LHCN-M2 (cell line): ENCODE results near the gene PLA1A. TPM values are rescaled to one million over a fixed set of nuclear protein-coding genes. Genes with fewer than 3 reads are reported as not detected.
A peak's percentile ranks its signal among the peaks of the same experiment; 100 is the strongest.
"Not testable (repeated sequence)": the region's sequence is repeated elsewhere in the genome, so short reads cannot be mapped to it uniquely, and the experiment has no call there.

Experiments
- DNase-seq: peaks from one replicate; pipeline ENCODE4 v3.0.0-alpha.2; 2012; ENCODE audit warnings: low read depth
- total RNA-seq: library from RNA; depleted of rRNA; stranded (reverse); fragments of >200 nt; gene quantifications from 2 replicates; pipeline ENCODE4 v1.2.3, GENCODE V29; 2014

Gene PLA1A
- total RNA-seq, 1 experiment from 2014 or later = not detected

GRCh38 chr3:119575507-119575906 is 22.2 kb upstream of the PLA1A start:
- no peak for DNase-seq

- DNase-seq = peak; percentile 78
Observed at GRCh38 chr3:119579366-119580066, 18.2 kb upstream of the PLA1A start, which contains the start of gene ADPRH. ADPRH (plus strand) TSS chr3:119579492; CDS start chr3:119582170, 2,678 bp downstream.

- DNase-seq = peak; percentile 59
Observed at GRCh38 chr3:119580067-119580760, 17.5 kb upstream of the PLA1A start.

- no peak for DNase-seq
Observed at GRCh38 chr3:119582178-119582577, 15.5 kb upstream of the PLA1A start.

- no peak for DNase-seq
Observed at GRCh38 chr3:119585208-119585607, 12.5 kb upstream of the PLA1A start.

GRCh38 chr3:119585856-119586570 is 11.7 kb upstream of the PLA1A start:
- DNase-seq = no peak

- no peak for DNase-seq
Observed at GRCh38 chr3:119586733-119587172, 10.9 kb upstream of the PLA1A start.

GRCh38 chr3:119588112-119588511 is 9.6 kb upstream of the PLA1A start:
- DNase-seq = no peak

- DNase-seq = no peak
Observed at GRCh38 chr3:119589102-119589773, 8.4 kb upstream of the PLA1A start.

- DNase-seq = no peak
Observed at GRCh38 chr3:119590706-119591105, 7.0 kb upstream of the PLA1A start.

GRCh38 chr3:119592861-119593260 is 4.8 kb upstream of the PLA1A start:
- no peak for DNase-seq

GRCh38 chr3:119594066-119594465 is 3.6 kb upstream of the PLA1A start:
- DNase-seq = no peak

GRCh38 chr3:119594929-119595328 is 2.8 kb upstream of the PLA1A start:
- not testable (repeated sequence) for DNase-seq

- peak; percentile 98 for DNase-seq
Observed at GRCh38 chr3:119595639-119596334, 1.9 kb upstream of the PLA1A start.

GRCh38 chr3:119596398-119596797 is 1.3 kb upstream of the PLA1A start:
- peak; percentile 15 for DNase-seq

- no peak for DNase-seq
Observed at GRCh38 chr3:119598410-119599098, 869 bp downstream of the PLA1A start.

- DNase-seq = no peak
Observed at GRCh38 chr3:119599558-119600174, 2.0 kb downstream of the PLA1A start.

- DNase-seq = peak; percentile 14
Observed at GRCh38 chr3:119600732-119601131, 3.0 kb downstream of the PLA1A start.

GRCh38 chr3:119601154-119601553 is 3.5 kb downstream of the PLA1A start:
- DNase-seq = no peak

GRCh38 chr3:119602676-119603075 is 5.0 kb downstream of the PLA1A start:
- DNase-seq = no peak
